D721Med (cell line): ENCODE measurements around the gene PXMP4.

Experiments
- DNase-seq: peaks from one replicate; pipeline ENCODE4 v3.0.0; 2011; ENCODE audit warnings: low spot score; ENCODE audit not compliant: insufficient read length
- FAIRE-seq: peaks from 2 replicates; lab custom pipeline; 2011; peaks lifted over from hg19 to GRCh38; lab: Jason Lieb, UNC
- CTCF ChIP-seq: IDR thresholded peaks from 2 replicates; pipeline ENCODE4 v1.5.1; 2012; ENCODE audit warnings: mild to moderate bottlenecking, control low read depth; ENCODE audit not compliant: insufficient read depth; ENCODE audit errors: missing control alignments

The PXMP4 gene

GRCh38 chr20:33656783-33657703 is 63.1 kb downstream of the PXMP4 start:
- FAIRE-seq = no peak
- DNase-seq = peak; percentile 10
- TF ChIP-seq CTCF = no peak

DNA sequence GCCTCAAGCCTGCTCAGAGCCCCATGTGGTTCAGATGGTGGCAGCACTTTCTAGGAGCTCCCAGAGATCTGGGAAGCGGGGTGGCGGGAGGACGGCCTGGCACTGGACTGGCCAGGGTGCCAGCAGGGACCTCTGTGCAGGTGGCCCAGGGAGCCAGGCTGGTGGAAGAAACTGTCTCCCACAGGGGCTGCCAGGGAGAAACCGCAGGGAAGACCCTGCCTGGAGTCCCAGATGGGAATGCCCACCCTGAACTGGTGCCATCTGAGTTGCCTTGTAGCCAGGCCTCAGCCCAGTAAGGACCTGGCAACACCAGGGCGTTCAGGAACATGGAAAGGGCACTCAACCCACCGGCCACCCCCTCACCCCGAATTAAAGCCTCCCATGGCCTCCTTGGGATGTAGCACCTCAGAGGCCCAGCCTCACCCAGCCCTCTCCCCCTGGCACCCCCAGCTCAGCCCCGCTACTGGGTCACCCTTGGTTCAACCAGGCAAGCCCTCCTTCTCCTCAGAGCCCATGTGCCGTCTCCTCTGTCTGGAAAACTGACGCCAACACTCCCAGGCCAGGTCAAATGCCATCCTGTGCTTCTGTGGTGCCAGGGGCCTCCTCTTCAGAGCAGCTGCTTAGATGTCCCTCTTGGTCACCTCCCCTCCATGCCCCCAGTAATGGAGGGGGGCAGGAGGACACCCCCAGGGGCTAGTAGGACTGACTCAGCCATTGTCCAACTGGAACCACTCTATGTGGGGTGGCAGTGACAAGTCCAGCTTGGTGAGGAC is 63.9 kb downstream of the PXMP4 start:
- no peak for TF ChIP-seq CTCF
- FAIRE-seq = no peak
- DNase-seq = peak; percentile 11

GRCh38 chr20:33655164-33655563 is 64.9 kb downstream of the PXMP4 start:
- TF ChIP-seq CTCF = no peak
- FAIRE-seq (no peak), DNase-seq (peak; percentile 2)

DNA sequence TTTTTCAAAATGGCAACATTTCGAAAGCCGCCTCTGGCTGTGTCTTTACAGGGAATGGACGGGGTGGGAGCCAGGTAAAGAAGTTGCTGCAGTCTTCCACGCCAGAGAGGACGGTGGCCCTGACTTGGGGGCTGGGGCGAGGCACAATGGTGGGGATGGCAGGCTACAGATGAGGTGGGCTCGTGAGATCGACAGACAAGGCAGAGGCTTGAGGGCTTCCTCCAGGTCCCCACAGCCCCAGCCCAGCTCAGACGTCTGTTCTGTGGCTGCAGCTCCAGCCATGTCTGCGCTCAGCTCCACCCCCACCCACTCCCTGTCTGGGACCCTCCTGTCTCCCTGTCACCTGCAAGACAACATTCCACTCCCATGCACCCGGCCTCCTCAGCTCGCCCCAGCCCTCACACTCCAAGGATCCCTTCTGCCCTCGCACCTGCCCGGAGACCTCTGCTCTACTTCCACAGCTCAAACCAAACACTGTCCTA is 65.4 kb downstream of the PXMP4 start:
- DNase-seq = peak; percentile 9
- no peak for FAIRE-seq
- no peak for TF ChIP-seq CTCF

DNA sequence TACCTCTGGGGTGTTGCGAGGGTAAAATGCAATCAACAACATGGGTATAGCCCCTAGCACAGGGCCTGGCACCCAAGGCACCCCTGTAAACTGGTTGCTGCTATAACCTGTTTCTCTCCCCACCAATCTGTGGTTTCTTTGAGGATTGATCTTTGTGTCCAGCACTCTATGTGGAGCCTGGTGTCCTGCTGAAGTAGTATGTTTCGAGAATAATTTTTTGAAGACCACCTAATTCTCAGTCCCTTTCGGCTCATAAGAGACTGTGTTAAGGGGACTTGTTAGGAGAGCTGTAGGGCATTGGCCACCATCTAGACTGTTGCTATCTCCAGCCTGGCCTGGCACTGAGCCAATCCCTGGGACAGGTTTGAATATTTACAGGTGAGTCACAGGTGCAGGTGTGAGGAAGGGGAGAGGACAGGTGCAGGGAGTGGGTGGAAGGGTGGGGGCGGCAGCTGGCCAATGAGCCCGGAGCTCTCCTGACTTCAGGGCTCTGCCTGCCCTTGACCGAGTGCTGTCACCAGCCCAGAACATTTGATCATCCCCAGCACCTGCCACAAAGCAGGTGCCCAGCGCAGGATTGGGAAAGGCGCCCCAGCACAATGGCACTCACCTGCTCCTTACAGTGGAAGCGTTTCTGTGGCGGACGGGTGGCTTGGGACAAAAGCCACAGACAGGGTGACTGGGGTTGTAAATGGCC is 66.1 kb downstream of the PXMP4 start:
- DNase-seq (peak; percentile 13), FAIRE-seq (no peak)
- TF ChIP-seq CTCF = no peak

- peak; percentile 88 for DNase-seq
- no peak for FAIRE-seq
- peak; percentile 92 for TF ChIP-seq CTCF
Observed at GRCh38 chr20:33653218-33653899, 66.8 kb downstream of the PXMP4 start.
